Activated CD8-positive, alpha-beta memory T cell treated with anti-CD3 and anti-CD28 coated beads, Interleukin-2, amount 50 U/mL, for 48 hours (primary cell): ENCODE results near the gene MAVS.
A peak's percentile ranks its signal among the peaks of the same experiment; 100 is the strongest.
"Not testable (repeated sequence)": the region's sequence is repeated elsewhere in the genome, so short reads cannot be mapped to it uniquely, and the experiment has no call there.

ENCODE experiments used
- DNase-seq: peaks from one replicate; pipeline ENCODE4 v3.0.0-alpha.2; 2020

Gene MAVS

GRCh38 chr20:3889489-3890397, 43.1 kb downstream of the MAVS start:
- peak; percentile 84 for DNase-seq

- DNase-seq: no peak
Measured at GRCh38 chr20:3890398-3890751, 43.7 kb downstream of the MAVS start.

- DNase-seq: no peak
Measured at GRCh38 chr20:3890999-3891929, 44.6 kb downstream of the MAVS start.

GRCh38 chr20:3894796-3895195, 48.2 kb downstream of the MAVS start:
- DNase-seq: peak; percentile 30

- peak; percentile 20 for DNase-seq
Measured at GRCh38 chr20:3896302-3896701, 49.7 kb downstream of the MAVS start.

GRCh38 chr20:3896853-3897583, 50.4 kb downstream of the MAVS start:
- peak; percentile 49 for DNase-seq

- DNase-seq: peak; percentile 23
Measured at GRCh38 chr20:3898181-3898580, 51.5 kb downstream of the MAVS start.

GRCh38 chr20:3898639-3899038, 52.0 kb downstream of the MAVS start:
- DNase-seq: peak; percentile 20

GRCh38 chr20:3900187-3900604, 53.6 kb downstream of the MAVS start:
- no peak for DNase-seq

GRCh38 chr20:3901028-3901705, 54.5 kb downstream of the MAVS start:
- DNase-seq: no peak

- DNase-seq: no peak
Measured at GRCh38 chr20:3901706-3902440, 55.2 kb downstream of the MAVS start.

GRCh38 chr20:3902446-3902845, 55.8 kb downstream of the MAVS start:
- DNase-seq: no peak

- DNase-seq: no peak
Measured at GRCh38 chr20:3904224-3904623, 57.6 kb downstream of the MAVS start.

GRCh38 chr20:3904857-3905256, 58.2 kb downstream of the MAVS start:
- DNase-seq: no peak

GRCh38 chr20:3906744-3907721, 60.4 kb downstream of the MAVS start:
- not testable (repeated sequence) for DNase-seq

GRCh38 chr20:3908667-3909066, 62.0 kb downstream of the MAVS start:
- no peak for DNase-seq

- DNase-seq: no peak
Measured at GRCh38 chr20:3909952-3910366, 63.3 kb downstream of the MAVS start.

- no peak for DNase-seq
Measured at GRCh38 chr20:3910853-3911252, 64.2 kb downstream of the MAVS start.

GRCh38 chr20:3911956-3912355, 65.3 kb downstream of the MAVS start:
- no peak for DNase-seq

GRCh38 chr20:3914446-3914845, 67.8 kb downstream of the MAVS start:
- no peak for DNase-seq
